ENCODE results near the gene PPIL6.

DNA sequence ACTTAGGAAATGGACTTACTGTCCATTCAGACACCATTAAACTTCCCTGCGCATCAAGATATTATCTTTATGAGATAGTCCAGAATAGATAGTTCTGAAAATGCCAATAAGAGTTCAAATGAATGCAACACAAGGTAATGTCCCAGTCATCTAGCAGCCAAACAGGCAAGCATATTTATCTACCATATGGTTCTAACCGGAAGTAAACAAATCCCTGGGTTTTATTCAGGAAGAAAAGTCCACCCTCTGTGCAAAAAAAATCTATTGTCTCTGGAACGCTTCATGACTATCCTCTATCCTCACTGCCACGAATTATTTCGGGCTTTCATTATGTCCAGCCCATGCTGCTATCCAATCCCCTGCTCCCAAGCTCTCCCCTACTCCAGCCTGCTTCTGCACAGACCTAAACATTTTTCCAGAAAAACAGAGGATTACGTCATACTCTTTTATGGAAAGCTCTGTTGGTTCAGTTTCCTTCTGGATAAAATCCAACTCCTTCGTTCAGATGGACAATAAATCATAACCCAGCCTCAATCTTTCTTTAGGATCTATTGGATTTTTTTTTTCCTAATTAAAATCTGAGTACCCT is 11.4 kb downstream of the PPIL6 start:
- TF ChIP-seq, protein P1, sequence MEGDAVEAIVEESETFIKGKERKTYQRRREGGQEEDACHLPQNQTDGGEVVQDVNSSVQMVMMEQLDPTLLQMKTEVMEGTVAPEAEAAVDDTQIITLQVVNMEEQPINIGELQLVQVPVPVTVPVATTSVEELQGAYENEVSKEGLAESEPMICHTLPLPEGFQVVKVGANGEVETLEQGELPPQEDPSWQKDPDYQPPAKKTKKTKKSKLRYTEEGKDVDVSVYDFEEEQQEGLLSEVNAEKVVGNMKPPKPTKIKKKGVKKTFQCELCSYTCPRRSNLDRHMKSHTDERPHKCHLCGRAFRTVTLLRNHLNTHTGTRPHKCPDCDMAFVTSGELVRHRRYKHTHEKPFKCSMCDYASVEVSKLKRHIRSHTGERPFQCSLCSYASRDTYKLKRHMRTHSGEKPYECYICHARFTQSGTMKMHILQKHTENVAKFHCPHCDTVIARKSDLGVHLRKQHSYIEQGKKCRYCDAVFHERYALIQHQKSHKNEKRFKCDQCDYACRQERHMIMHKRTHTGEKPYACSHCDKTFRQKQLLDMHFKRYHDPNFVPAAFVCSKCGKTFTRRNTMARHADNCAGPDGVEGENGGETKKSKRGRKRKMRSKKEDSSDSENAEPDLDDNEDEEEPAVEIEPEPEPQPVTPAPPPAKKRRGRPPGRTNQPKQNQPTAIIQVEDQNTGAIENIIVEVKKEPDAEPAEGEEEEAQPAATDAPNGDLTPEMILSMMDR (conservative IDR thresholded peaks at IDR 0.05; ENCODE audit: low read depth, low read length): no peak
- TF ChIP-seq EZH2 (IDR thresholded peaks at IDR 0.05; ENCODE audit: low read length, unreplicated experiment): no peak
